Ammon's horn (tissue), 1 donor: ENCODE data around the gene CDK5RAP3.
A peak's percentile ranks its signal among the peaks of the same experiment; 100 is the strongest.

Source experiments
- DNase-seq: peaks from one replicate; pipeline ENCODE4 v3.0.0-alpha.2; 2016; ENCODE audit warnings: low spot score

Gene CDK5RAP3

GRCh38 chr17:48024149-48025039 is 53.5 kb downstream of the CDK5RAP3 start:
- peak; percentile 54 for DNase-seq

DNA sequence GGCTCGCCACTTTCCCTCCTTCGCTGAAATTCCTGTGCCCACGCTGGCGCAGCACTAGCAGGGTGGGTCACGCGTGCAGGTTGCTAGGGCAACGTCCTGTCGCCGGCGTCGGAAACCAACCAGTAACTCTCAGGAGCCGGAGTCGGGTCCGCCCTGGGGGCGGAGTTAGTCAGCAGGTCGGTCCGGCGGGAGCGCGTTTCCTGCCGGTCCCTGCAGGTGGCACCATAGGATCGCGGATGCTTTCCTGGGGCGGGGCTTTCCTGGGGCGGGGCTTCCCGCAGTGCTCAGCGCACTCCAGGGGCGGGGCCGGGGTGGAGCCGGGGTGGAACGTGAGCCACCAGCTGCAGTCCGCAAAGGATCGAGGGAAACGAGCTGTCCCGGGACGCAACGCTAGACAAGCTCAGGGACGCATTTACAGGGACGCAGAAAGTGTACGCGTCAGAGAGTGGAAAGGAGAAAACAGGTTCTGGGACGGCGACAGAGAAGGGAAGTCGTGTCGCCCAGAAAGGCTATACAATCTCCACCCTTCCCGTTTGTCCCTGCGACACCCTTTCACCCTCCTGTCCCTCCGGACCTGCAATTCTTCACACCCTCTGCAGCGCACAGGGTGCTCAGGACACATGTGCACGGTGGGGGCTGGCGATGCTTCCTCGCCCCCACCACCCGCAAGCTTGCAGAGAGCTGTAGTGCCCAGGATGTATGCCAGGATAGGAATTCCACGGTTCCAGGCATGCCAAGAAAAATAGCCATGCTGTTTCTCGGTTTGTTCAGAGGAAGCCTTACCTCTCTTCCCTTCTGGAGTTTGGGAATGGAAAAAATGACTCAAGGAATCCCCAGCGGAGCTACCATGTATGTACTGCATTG is 54.4 kb downstream of the CDK5RAP3 start:
- DNase-seq = peak; percentile 99

DNA sequence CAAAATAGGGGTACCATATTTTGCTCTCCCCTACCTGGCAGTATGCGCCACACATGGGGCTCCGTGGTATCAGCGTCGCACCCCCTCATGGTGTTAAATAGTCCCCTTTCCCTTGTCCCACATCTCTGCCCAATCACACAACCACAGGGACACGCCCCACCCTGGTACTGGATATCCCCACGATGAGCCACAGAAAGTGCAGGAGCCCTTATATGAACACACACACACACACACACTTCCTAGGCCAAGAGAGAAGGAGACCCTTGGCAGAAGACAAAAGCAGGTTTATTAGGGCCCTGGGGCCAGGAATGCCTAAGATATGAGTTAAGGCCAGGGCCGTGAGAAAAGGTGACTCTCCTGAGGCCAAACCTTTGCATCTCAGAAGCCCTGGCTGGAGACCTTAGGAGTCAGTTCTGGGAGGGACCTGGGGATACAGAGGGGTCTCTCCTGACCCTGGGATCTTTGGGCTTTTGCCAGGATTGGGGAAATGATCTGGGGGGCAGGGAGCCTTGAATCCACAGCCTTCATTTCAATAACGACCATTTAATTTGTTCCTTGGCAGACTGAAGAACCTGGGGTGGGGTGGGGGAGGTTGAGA is 55.1 kb downstream of the CDK5RAP3 start:
- DNase-seq = no peak

- peak; percentile 91 for DNase-seq
Observed at GRCh38 chr17:48026502-48027321, 55.8 kb downstream of the CDK5RAP3 start.

- DNase-seq = no peak
Observed at GRCh38 chr17:48027322-48027981, 56.5 kb downstream of the CDK5RAP3 start.

GRCh38 chr17:48028736-48029135 is 57.8 kb downstream of the CDK5RAP3 start:
- no peak for DNase-seq

DNA sequence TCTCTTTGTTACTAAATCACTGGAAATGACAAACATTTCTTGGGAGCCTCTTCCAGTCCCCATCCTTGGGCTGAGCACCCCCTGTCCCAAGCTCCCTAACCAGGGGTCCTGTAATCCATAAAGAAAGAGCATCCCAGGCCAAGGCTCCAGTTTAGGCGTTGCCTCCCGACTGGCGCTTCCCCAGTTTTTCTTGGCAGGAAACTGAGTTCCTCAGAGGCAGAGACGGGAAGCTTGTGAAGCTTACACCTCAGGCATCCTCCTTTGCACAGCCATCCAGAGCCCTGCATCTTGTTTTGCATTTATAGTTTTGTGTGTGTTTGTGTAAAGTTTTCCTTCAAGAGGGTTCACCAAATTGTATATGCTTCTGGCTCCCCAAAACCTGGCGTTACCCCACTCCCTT is 59.6 kb downstream of the CDK5RAP3 start:
- no peak for DNase-seq
